Measurements from ENCODE around the gene PZP.

- TF ChIP-seq CTCF (IDR thresholded peaks at IDR 0.05; ENCODE audit: insufficient read depth, low read length, poor library complexity, severe bottlenecking) (no peak), EZH2phosphoT487 (conservative IDR thresholded peaks at IDR 0.05; ENCODE audit: low read length) (no peak)
These were observed 15.6 kb upstream of the PZP start for GRCh38 chr12:9223830-9224229.
